ENCODE measurements around the gene TWSG1. TPM values are rescaled to one million over a fixed set of nuclear protein-coding genes. Genes with fewer than 3 reads are reported as not detected.

Gene TWSG1
- total RNA-seq, 2 donors from 2014 or later: 30.7 to 31.4 TPM

- Mint-ChIP-seq H3K9me3 (peaks cover 11% of the 10 kb centered on the region), H3K27me3 (ENCODE audit: insufficient read depth) (no peaks in the 10 kb centered on the region), H3K4me3 (no peak overlapping the region), H3K27ac (no peak overlapping the region), H3K4me1 (no peaks in the 10 kb centered on the region), H3K36me3 (ENCODE audit: low read depth) (peaks cover 15% of the 10 kb centered on the region)
- 92 to 93% methylated on average over 5 to 6 of the region's 6 CpGs for WGBS, 2 experiments (ENCODE audit: insufficient coverage in 1 of 2, insufficient read length in 1 of 2)
- Histone ChIP-seq H3K27me3 (ENCODE audit: control insufficient read depth, insufficient read depth, low read length, poor library complexity, severe bottlenecking) (no peaks in the 10 kb centered on the region), H3K9ac (ENCODE audit: extremely low read depth, low read length, poor library complexity, severe bottlenecking) (no peak overlapping the region), H3K4me1 (ENCODE audit: control insufficient read depth, insufficient read depth, low read length) (no peaks in the 10 kb centered on the region), H3K9me3 (ENCODE audit: control insufficient read depth, low read length) (peaks cover 17% of the 10 kb centered on the region), H3K36me3 (ENCODE audit: control insufficient read depth, insufficient read depth, low read length) (peaks cover 8% of the 10 kb centered on the region), H3K27ac (ENCODE audit: low read depth, low read length) (no peak overlapping the region), H3K4me3 (ENCODE audit: low read length) (no peak overlapping the region)
- no peak for DNase-seq
- TF ChIP-seq CTCF (conservative IDR thresholded peaks at IDR 0.05): no peak
These were observed 71.4 kb downstream of the TWSG1 start for GRCh38 chr18:9405977-9406376.

GRCh38 chr18:9410515-9410914 lies 75.9 kb downstream of the TWSG1 start:
- no peak overlapping the region for H3K4me3 ChIP-seq (ENCODE audit: low read length)
- no peaks in the 10 kb centered on the region for H3K36me3 Mint-ChIP-seq (ENCODE audit: low read depth)
- no peak overlapping the region for H3K27ac Mint-ChIP-seq
- peaks cover 4% of the 10 kb centered on the region for H3K9me3 Mint-ChIP-seq
- no peak overlapping the region for H3K9ac ChIP-seq (ENCODE audit: extremely low read depth, low read length, poor library complexity, severe bottlenecking)
- peaks cover 19% of the 10 kb centered on the region for H3K9me3 ChIP-seq (ENCODE audit: control insufficient read depth, low read length)
- H3K36me3 ChIP-seq (ENCODE audit: control insufficient read depth, insufficient read depth, low read length): no peaks in the 10 kb centered on the region
- WGBS, 2 experiments (ENCODE audit: insufficient coverage in 1 of 2, insufficient read length in 1 of 2): 75% methylated on average over 1 of the region's 1 CpG
- H3K4me1 Mint-ChIP-seq: no peaks in the 10 kb centered on the region
- H3K27ac ChIP-seq (ENCODE audit: low read depth, low read length): no peak overlapping the region
- no peaks in the 10 kb centered on the region for H3K4me1 ChIP-seq (ENCODE audit: control insufficient read depth, insufficient read depth, low read length)
- no peaks in the 10 kb centered on the region for H3K27me3 ChIP-seq (ENCODE audit: control insufficient read depth, insufficient read depth, low read length, poor library complexity, severe bottlenecking)
- no peak for DNase-seq
- H3K4me3 Mint-ChIP-seq: no peak overlapping the region
- no peak for TF ChIP-seq CTCF (conservative IDR thresholded peaks at IDR 0.05)
- H3K27me3 Mint-ChIP-seq (ENCODE audit: insufficient read depth): no peaks in the 10 kb centered on the region

- Mint-ChIP-seq H3K4me3 (no peak overlapping the region), H3K27ac (no peak overlapping the region), H3K4me1 (no peaks in the 10 kb centered on the region), H3K36me3 (ENCODE audit: low read depth) (no peaks in the 10 kb centered on the region), H3K27me3 (ENCODE audit: insufficient read depth) (no peaks in the 10 kb centered on the region), H3K9me3 (peaks cover 4% of the 10 kb centered on the region)
- no peaks in the 10 kb centered on the region for H3K27me3 ChIP-seq (ENCODE audit: control insufficient read depth, insufficient read depth, low read length, poor library complexity, severe bottlenecking)
- no peak for TF ChIP-seq CTCF (conservative IDR thresholded peaks at IDR 0.05)
- DNase-seq: no peak
- no peaks in the 10 kb centered on the region for H3K4me1 ChIP-seq (ENCODE audit: control insufficient read depth, insufficient read depth, low read length)
- H3K9me3 ChIP-seq (ENCODE audit: control insufficient read depth, low read length): peaks cover 19% of the 10 kb centered on the region
- no peak overlapping the region for H3K27ac ChIP-seq (ENCODE audit: low read depth, low read length)
- no peaks in the 10 kb centered on the region for H3K36me3 ChIP-seq (ENCODE audit: control insufficient read depth, insufficient read depth, low read length)
- no peak overlapping the region for H3K9ac ChIP-seq (ENCODE audit: extremely low read depth, low read length, poor library complexity, severe bottlenecking)
- WGBS, 2 experiments (ENCODE audit: insufficient coverage in 1 of 2, insufficient read length in 1 of 2): 90 to 100% methylated on average over 1 of the region's 1 CpG
- no peak overlapping the region for H3K4me3 ChIP-seq (ENCODE audit: low read length)
These were observed 79.0 kb downstream of the TWSG1 start for GRCh38 chr18:9413576-9413975.

Measured in endodermal cell (in vitro differentiated cells).